HCT116 (cell line): ENCODE data around the gene WDR27. TPM values are rescaled to one million over a fixed set of nuclear protein-coding genes. Genes with fewer than 3 reads are reported as not detected.

ENCODE experiments used
- ATAC-seq: fragments of 200-7000 bp; cut with Tn5 transposase; 2 replicates; pipeline ENCODE4 v1.9.1; 2020; ENCODE audit warnings: mild to moderate bottlenecking, moderate library complexity
- BruUV-seq: library from RNA; stranded (reverse); fragments of 400-500 nt; replicated peaks from 2 replicates; lab custom pipeline; 2021; lab: Mats Ljungman, UMichigan
- CTCF ChIA-PET: fragments of 300-600 bp; sonication (Branson Sonifier 250); formaldehyde crosslinking; loops from one replicate; lab custom pipeline; 2021; ENCODE audit warnings: antibody characterized with exemption; lab: Charles Lee
- POLR2A ChIA-PET: fragments of 300-600, 350-600 bp; sonication (Branson Sonifier 250); formaldehyde crosslinking; loops from one replicate; lab custom pipeline; 2021; ENCODE audit warnings: antibody characterized with exemption; lab: Charles Lee
- RAD21 ChIA-PET, 2 experiments: fragments of 300-600 bp; sonication (Branson Sonifier 250); formaldehyde crosslinking; loops; one replicate each; lab custom pipeline; 2023; ENCODE audit warnings: low total read pairs in 2 of 2; ENCODE audit not compliant: uncharacterized antibody in 2 of 2, unreplicated experiment in 2 of 2, low non-redundant PET in 1 of 2; lab: Charles Lee
- DNase-seq: peaks from one replicate; pipeline ENCODE4 v3.0.0-alpha.2; 2010; ENCODE audit warnings: low read depth, low spot score
- H2AFZ ChIP-seq: fragments of 200-600 bp; shearing (Covaris generic), sonication (generic); 2 replicates; pipeline ENCODE4 v1.6.1; 2017; ENCODE audit warnings: low read depth, mixed run types, mixed read lengths, antibody characterized with exemption, low read length; ENCODE audit not compliant: poor library complexity, severe bottlenecking
- H3K27ac ChIP-seq: 2 replicates; pipeline ENCODE4 v1.5.1; 2012; ENCODE audit warnings: low read depth, low read length
- H3K27me3 ChIP-seq: fragments of 200-600 bp; sonication (generic); 2 replicates; pipeline ENCODE4 v1.6.1; 2016; ENCODE audit warnings: mixed run types, low read length, mixed read lengths; ENCODE audit not compliant: insufficient read depth
- H3K36me3 ChIP-seq, 2 experiments: fragments of 200-500 bp in 1 of 2; fragments of 200-600 bp in 1 of 2; sonication (Bioruptor generic) in 1 of 2; sonication (generic) in 1 of 2; 2 replicates each; pipeline versions ENCODE4 v1.5.1 to v1.6.1; 2014 to 2016; ENCODE audit warnings: low read length in 2 of 2, inconsistent platforms in 1 of 2, mixed read lengths in 1 of 2, mixed run types in 1 of 2; ENCODE audit not compliant: insufficient read depth in 2 of 2, control insufficient read depth in 1 of 2
- H3K4me1 ChIP-seq, 2 experiments: fragments of 200-600 bp in 1 of 2; sonication (generic) in 1 of 2; 2 replicates each; pipeline versions ENCODE4 v1.5.1 to v1.6.1; 2012 to 2017; ENCODE audit warnings: low read length in 2 of 2, inconsistent platforms in 1 of 2, mild to moderate bottlenecking in 1 of 2, mixed read lengths in 1 of 2, mixed run types in 1 of 2, moderate library complexity in 1 of 2; ENCODE audit not compliant: insufficient read depth in 2 of 2, control insufficient read depth in 1 of 2
- H3K4me2 ChIP-seq: fragments of 200-600 bp; sonication (generic); 2 replicates; pipeline ENCODE4 v1.6.1; 2017; ENCODE audit warnings: mixed run types, low read length, mixed read lengths
- H3K4me3 ChIP-seq, 2 experiments: fragments of 200-600 bp in 1 of 2; sonication (generic) in 1 of 2; replicated peaks in 1 of 2; 2 replicates each; pipeline ENCODE4 v1.5.1; 2011 to 2016; ENCODE audit warnings: low read length in 2 of 2, control low read depth in 1 of 2, low read depth in 1 of 2, mild to moderate bottlenecking in 1 of 2, mixed read lengths in 1 of 2, mixed run types in 1 of 2
- H3K79me2 ChIP-seq: fragments of 200-600 bp; sonication (generic); 2 replicates; pipeline ENCODE4 v1.6.1; 2017; ENCODE audit warnings: mild to moderate bottlenecking, mixed run types, low read length, moderate library complexity, mixed read lengths; ENCODE audit not compliant: insufficient read depth
- H3K9ac ChIP-seq: fragments of 200-600 bp; sonication (generic); 2 replicates; pipeline ENCODE4 v1.6.1; 2016; ENCODE audit warnings: low read length, mixed read lengths
- H3K9me2 ChIP-seq: fragments of 200-600 bp; sonication (generic), shearing (Covaris generic); 2 replicates; pipeline ENCODE4 v1.6.1; 2017; ENCODE audit warnings: mixed run types, mild to moderate bottlenecking, moderate library complexity; ENCODE audit not compliant: insufficient read depth
- H3K9me3 ChIP-seq, 2 experiments: fragments of 200-500 bp in 1 of 2; fragments of 200-600 bp in 1 of 2; sonication (Bioruptor generic) in 1 of 2; sonication (generic) in 1 of 2; 2 replicates each; pipeline ENCODE4 v1.6.1; 2014 to 2017; ENCODE audit warnings: low read length in 2 of 2, mixed read lengths in 2 of 2, inconsistent platforms in 1 of 2, low read depth in 1 of 2, mild to moderate bottlenecking in 1 of 2, mixed run types in 1 of 2, moderate library complexity in 1 of 2; ENCODE audit not compliant: control insufficient read depth in 1 of 2, insufficient read depth in 1 of 2
- H4K20me1 ChIP-seq: fragments of 200-600 bp; sonication (generic), shearing (Covaris generic); 2 replicates; pipeline ENCODE4 v1.6.1; 2017; ENCODE audit warnings: mixed run types, mild to moderate bottlenecking, moderate library complexity; ENCODE audit not compliant: insufficient read depth
- CBX3 ChIP-seq: IDR thresholded peaks from 2 replicates; pipeline ENCODE4 v1.6.1; 2012; ENCODE audit warnings: low read depth
- EZH2phosphoT487 ChIP-seq: fragments of 200-600 bp; IDR thresholded peaks from 2 replicates; pipeline ENCODE4 v1.6.1; 2018; ENCODE audit warnings: antibody characterized with exemption, borderline replicate concordance
- FOSL1 ChIP-seq: IDR thresholded peaks from 2 replicates; pipeline ENCODE4 v1.6.1; 2012; ENCODE audit warnings: low read depth
- MAX ChIP-seq: IDR thresholded peaks from 2 replicates; pipeline ENCODE4 v1.6.1; 2012
- POLR2A ChIP-seq: IDR thresholded peaks from 2 replicates; pipeline ENCODE4 v1.7.0; 2011; ENCODE audit warnings: borderline replicate concordance; ENCODE audit not compliant: insufficient read depth, insufficient read length; ENCODE audit errors: extremely low read depth
- POLR2AphosphoS5 ChIP-seq: IDR thresholded peaks from 2 replicates; pipeline ENCODE4 v1.6.1; 2011; ENCODE audit warnings: mild to moderate bottlenecking, low read depth, low read length, moderate library complexity
- RAD21 ChIP-seq: IDR thresholded peaks from 2 replicates; pipeline ENCODE4 v1.6.1; 2012; ENCODE audit warnings: low read depth, mild to moderate bottlenecking
- SIN3A ChIP-seq: IDR thresholded peaks from 2 replicates; pipeline ENCODE4 v1.6.1; 2012; ENCODE audit warnings: low read depth
- SP1 ChIP-seq: IDR thresholded peaks from 2 replicates; pipeline ENCODE4 v1.6.1; 2012; ENCODE audit warnings: low read depth
- SRF ChIP-seq: IDR thresholded peaks from 2 replicates; pipeline ENCODE4 v1.6.1; 2012; ENCODE audit warnings: low read depth
- TCF7L2 ChIP-seq: IDR thresholded peaks from 2 replicates; pipeline ENCODE4 v1.7.0; 2011; ENCODE audit warnings: borderline replicate concordance, inconsistent platforms; ENCODE audit not compliant: insufficient read depth, insufficient read length; ENCODE audit errors: extremely low read depth
- ZBTB33 ChIP-seq: IDR thresholded peaks from 2 replicates; pipeline ENCODE4 v1.6.1; 2011; ENCODE audit warnings: mild to moderate bottlenecking, low read length, moderate library complexity; ENCODE audit not compliant: insufficient replicate concordance; ENCODE audit errors: extremely low read depth
- ZNF274 ChIP-seq: fragments of 200-500 bp; sonication (Bioruptor generic); IDR thresholded peaks from 2 replicates; pipeline ENCODE4 v1.6.1; 2014; ENCODE audit warnings: mild to moderate bottlenecking, low read depth, low read length, inconsistent platforms
- intact Hi-C: fragments of 100-400 bp; cut with micrococcal nuclease; formaldehyde crosslinking; loops from 2 replicates; pipeline ENCODE4 v1.10.0; 2022
- total RNA-seq: library from RNA; stranded (reverse); gene quantifications from one replicate; pipeline ENCODE4 v1.2.1, GENCODE V29; 2021; ENCODE audit not compliant: unreplicated experiment
- TF ChIP-seq, protein P1 (sequence below): IDR thresholded peaks from 2 replicates; pipeline ENCODE4 v1.6.1; 2012

The WDR27 gene
- total RNA-seq, 1 experiment from 2014 or later = 60.6 TPM

GRCh38 chr6:169421586-169422264 is 280.1 kb downstream of the WDR27 start:
- DNase-seq (no peak), ATAC-seq (no peak)
- CTCF ChIA-PET = interaction anchor here (0.6 to 1.2 kb wide), 2 partner anchors 15 kb away, joined by 3 read pairs; no protein-coding TSS in a partner anchor
- Histone ChIP-seq H2AFZ (no peak overlapping the region), H4K20me1 (no peaks in the 10 kb centered on the region), H3K79me2 (no peaks in the 10 kb centered on the region), H3K4me1 (no peaks in the 10 kb centered on the region), H3K27ac (no peak overlapping the region), H3K27me3 (no peaks in the 10 kb centered on the region), H3K4me3 (no peak overlapping the region), H3K9me2 (no peaks in the 10 kb centered on the region), H3K9me3 (no peaks in the 10 kb centered on the region; a peak in 1 of 4 replicates), H3K9ac (no peak overlapping the region), H3K36me3 (no peaks in the 10 kb centered on the region), H3K4me2 (no peak overlapping the region)
- BruUV-seq = no TSS peak
- TF ChIP-seq, protein P1, sequence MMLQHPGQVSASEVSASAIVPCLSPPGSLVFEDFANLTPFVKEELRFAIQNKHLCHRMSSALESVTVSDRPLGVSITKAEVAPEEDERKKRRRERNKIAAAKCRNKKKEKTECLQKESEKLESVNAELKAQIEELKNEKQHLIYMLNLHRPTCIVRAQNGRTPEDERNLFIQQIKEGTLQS = no peak
- TF ChIP-seq ZNF274 (no peak), SRF (no peak), TCF7L2 (no peak), SIN3A (no peak), CBX3 (no peak), ZBTB33 (no peak), MAX (no peak), EZH2phosphoT487 (no peak), RAD21 (no peak), POLR2A (no peak), SP1 (no peak), FOSL1 (no peak), POLR2AphosphoS5 (no peak)
- POLR2A ChIA-PET = no interaction called here
- RAD21 ChIA-PET = no interaction called here
- intact Hi-C loops = no loop called here
